ENCODE data around the gene SHOC2.

DNA sequence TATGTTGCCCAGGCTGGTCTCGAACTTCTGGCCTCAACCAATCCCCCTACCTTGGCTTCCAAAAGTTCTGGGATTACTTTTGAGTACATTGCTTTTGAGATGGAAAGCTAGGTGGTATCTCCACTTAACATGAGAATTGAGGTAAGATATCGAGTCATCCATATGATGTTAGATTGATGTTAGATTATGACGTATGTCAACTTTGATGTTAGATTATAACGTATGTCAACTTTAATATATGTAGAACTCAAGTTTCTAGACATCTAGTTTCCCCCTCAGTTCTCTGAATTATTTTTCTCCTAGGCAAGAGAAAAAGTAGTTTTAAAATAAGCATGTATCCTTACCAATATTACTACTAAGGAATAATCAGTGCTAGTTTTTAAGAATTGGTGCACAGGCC is 20.0 kb downstream of the SHOC2 start:
- TF ChIP-seq, protein P1, sequence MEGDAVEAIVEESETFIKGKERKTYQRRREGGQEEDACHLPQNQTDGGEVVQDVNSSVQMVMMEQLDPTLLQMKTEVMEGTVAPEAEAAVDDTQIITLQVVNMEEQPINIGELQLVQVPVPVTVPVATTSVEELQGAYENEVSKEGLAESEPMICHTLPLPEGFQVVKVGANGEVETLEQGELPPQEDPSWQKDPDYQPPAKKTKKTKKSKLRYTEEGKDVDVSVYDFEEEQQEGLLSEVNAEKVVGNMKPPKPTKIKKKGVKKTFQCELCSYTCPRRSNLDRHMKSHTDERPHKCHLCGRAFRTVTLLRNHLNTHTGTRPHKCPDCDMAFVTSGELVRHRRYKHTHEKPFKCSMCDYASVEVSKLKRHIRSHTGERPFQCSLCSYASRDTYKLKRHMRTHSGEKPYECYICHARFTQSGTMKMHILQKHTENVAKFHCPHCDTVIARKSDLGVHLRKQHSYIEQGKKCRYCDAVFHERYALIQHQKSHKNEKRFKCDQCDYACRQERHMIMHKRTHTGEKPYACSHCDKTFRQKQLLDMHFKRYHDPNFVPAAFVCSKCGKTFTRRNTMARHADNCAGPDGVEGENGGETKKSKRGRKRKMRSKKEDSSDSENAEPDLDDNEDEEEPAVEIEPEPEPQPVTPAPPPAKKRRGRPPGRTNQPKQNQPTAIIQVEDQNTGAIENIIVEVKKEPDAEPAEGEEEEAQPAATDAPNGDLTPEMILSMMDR (IDR thresholded peaks at IDR 0.05), result no peak
- no peak for TF ChIP-seq POLR2A (IDR thresholded peaks at IDR 0.05)

Data from Peyer's patch (tissue), 4 donors.